HepG2 (cell line): Measurements from ENCODE around the gene DLG5. TPM values are rescaled to one million over a fixed set of nuclear protein-coding genes. Genes with fewer than 3 reads are reported as not detected.
A peak's percentile ranks its signal among the peaks of the same experiment; 100 is the strongest.

Experiments
- AKAP8 ChIP-seq: sonication (generic); formaldehyde crosslinking; IDR thresholded peaks from 2 replicates; pipeline ENCODE4 v1.5.1; 2020; ENCODE audit warnings: mild to moderate bottlenecking, missing genetic modification reagents
- CC2D1A ChIP-seq: sonication (generic); formaldehyde crosslinking; IDR thresholded peaks from 2 replicates; pipeline ENCODE4 v1.8.1; 2023; ENCODE audit warnings: mild to moderate bottlenecking, missing genetic modification reagents
- CENPT ChIP-seq: sonication (generic); formaldehyde crosslinking; IDR thresholded peaks from 2 replicates; pipeline ENCODE4 v1.8.0; 2022; ENCODE audit warnings: low read depth, mild to moderate bottlenecking, moderate library complexity, missing genetic modification reagents
- FOXO1 ChIP-seq: sonication (generic); formaldehyde crosslinking; IDR thresholded peaks from 2 replicates; pipeline ENCODE4 v1.4.0; 2020; ENCODE audit warnings: missing genetic modification reagents
- HOXA5 ChIP-seq: sonication (generic); formaldehyde crosslinking; IDR thresholded peaks from 2 replicates; pipeline ENCODE4 v1.4.0; 2020; ENCODE audit warnings: missing genetic modification reagents
- IKZF4 ChIP-seq: sonication (generic); formaldehyde crosslinking; IDR thresholded peaks from 2 replicates; pipeline ENCODE4 v1.5.1; 2020; ENCODE audit warnings: borderline replicate concordance, mild to moderate bottlenecking, low read depth, missing genetic modification reagents; ENCODE audit errors: not compliant biosample characterization
- PHF21A ChIP-seq: sonication (generic); formaldehyde crosslinking; IDR thresholded peaks from 2 replicates; pipeline ENCODE4 v1.5.0; 2020; ENCODE audit warnings: mild to moderate bottlenecking, missing genetic modification reagents
- POLR2AphosphoS5 ChIP-seq: IDR thresholded peaks from 2 replicates; pipeline ENCODE4 v1.6.1; 2012; ENCODE audit warnings: low read depth, low read length
- PPARG ChIP-seq: conservative IDR thresholded peaks from 2 replicates; pipeline ENCODE4 v1.6.1; 2016; ENCODE audit warnings: missing biosample characterization, missing genetic modification reagents
- REPIN1 ChIP-seq: sonication (generic); formaldehyde crosslinking; IDR thresholded peaks from 2 replicates; pipeline ENCODE4 v1.8.0; 2022; ENCODE audit warnings: missing genetic modification reagents, low read depth, mild to moderate bottlenecking, borderline replicate concordance
- RFX3 ChIP-seq: IDR thresholded peaks from 2 replicates; pipeline ENCODE4 v1.6.1; 2016; ENCODE audit warnings: missing biosample characterization, missing genetic modification reagents
- SMARCC2 ChIP-seq: fragments of 450-650 bp; IDR thresholded peaks from 2 replicates; pipeline ENCODE4 v1.6.1; 2017; ENCODE audit warnings: antibody characterized with exemption, mild to moderate bottlenecking
- ZFY ChIP-seq: sonication (generic); formaldehyde crosslinking; IDR thresholded peaks from 2 replicates; pipeline ENCODE4 v1.4.0; 2020; ENCODE audit warnings: missing genetic modification reagents
- ZNF205 ChIP-seq: IDR thresholded peaks from 2 replicates; pipeline ENCODE4 v1.6.1; 2018; ENCODE audit warnings: missing biosample characterization, missing genetic modification reagents
- ZNF30 ChIP-seq: sonication (generic); formaldehyde crosslinking; IDR thresholded peaks from 2 replicates; pipeline ENCODE4 v1.5.0; 2020; ENCODE audit warnings: mild to moderate bottlenecking, missing genetic modification reagents
- ZNF879 ChIP-seq: sonication (generic); formaldehyde crosslinking; IDR thresholded peaks from 2 replicates; pipeline ENCODE4 v1.8.1; 2023; ENCODE audit warnings: missing genetic modification reagents
- polyA plus RNA-seq, 8 experiments: library from polyadenylated mRNA; depleted of rRNA in 3 of 8; stranded (reverse) in 7 of 8; unstranded in 1 of 8; fragments of >200 nt; fragmentation: Illumina TruSeq in 4 of 8; extraction: Trizol in 4 of 8; gene quantifications; 2 replicates each; pipeline versions ENCODE4 v1.2.1 to v1.2.3, GENCODE V29; 2011 to 2016; ENCODE audit warnings: low read depth in 4 of 8, missing spikeins in 1 of 8, mixed read lengths in 1 of 8; ENCODE audit not compliant: insufficient read depth in 1 of 8
- total RNA-seq, 5 experiments: library from RNA; depleted of rRNA; stranded (reverse); fragments of >200 nt; fragmentation: Illumina TruSeq; extraction: Trizol; gene quantifications; 2 replicates each; pipeline ENCODE4 v1.2.3, GENCODE V29; 2016; ENCODE audit warnings: low read depth in 1 of 5
- TF ChIP-seq, protein P1 (sequence below): sonication (generic); formaldehyde crosslinking; IDR thresholded peaks from 2 replicates; pipeline ENCODE4 v1.5.0; 2020; ENCODE audit warnings: missing genetic modification reagents
- TF ChIP-seq, protein P2 (sequence below): sonication (generic); formaldehyde crosslinking; IDR thresholded peaks from 2 replicates; pipeline ENCODE4 v1.4.0; 2020; ENCODE audit warnings: mild to moderate bottlenecking, missing genetic modification reagents
- TF ChIP-seq, protein P3 (sequence below): sonication (generic); formaldehyde crosslinking; IDR thresholded peaks from 2 replicates; pipeline ENCODE4 v1.5.1; 2020; ENCODE audit warnings: mild to moderate bottlenecking, missing genetic modification reagents, borderline replicate concordance

DLG5 gene
- total and polyA plus RNA-seq, 2 of the 13 experiments (the other 11 are each of a cell fraction or from before 2014, with no cell fraction given) = 15.5 to 18.2 TPM

DNA sequence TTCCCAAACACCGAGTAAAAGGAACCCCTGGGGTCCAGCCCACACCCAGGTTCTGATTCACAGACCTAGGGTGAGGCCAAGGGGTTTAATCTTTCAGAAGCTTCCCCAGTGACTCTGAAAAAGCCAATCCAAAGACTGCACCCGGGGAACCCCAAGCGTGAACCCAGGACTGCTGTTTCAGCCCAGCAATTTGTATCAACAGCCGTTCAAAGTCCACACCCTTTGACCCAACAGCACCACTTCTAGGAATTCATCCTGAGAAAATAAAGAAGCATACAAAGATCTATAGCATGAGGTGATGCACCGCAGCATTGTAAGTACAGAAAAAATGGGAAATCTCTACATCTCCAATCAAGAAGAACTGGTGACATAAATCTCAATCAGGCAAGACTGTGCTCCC is 24.4 kb downstream of the DLG5 start (continued):
- TF ChIP-seq ZNF30 (no peak), ZNF205 (no peak), CENPT (CRISPR knock-in tag) (no peak), REPIN1 (no peak), SMARCC2 (no peak), PPARG (peak; percentile 42), CC2D1A (no peak), POLR2AphosphoS5 (no peak), FOXO1 (CRISPR knock-in tag) (peak; percentile 50; the same call in 1 of the 2 replicates), ZFY (CRISPR knock-in tag) (no peak), HOXA5 (no peak), IKZF4 (CRISPR knock-in tag) (no peak), PHF21A (CRISPR knock-in tag) (peak; percentile 27; the same call in 1 of the 2 replicates), RFX3 (CRISPR knock-in tag) (no peak), AKAP8 (CRISPR knock-in tag) (no peak), ZNF879 (no peak)
- TF ChIP-seq, protein P1, sequence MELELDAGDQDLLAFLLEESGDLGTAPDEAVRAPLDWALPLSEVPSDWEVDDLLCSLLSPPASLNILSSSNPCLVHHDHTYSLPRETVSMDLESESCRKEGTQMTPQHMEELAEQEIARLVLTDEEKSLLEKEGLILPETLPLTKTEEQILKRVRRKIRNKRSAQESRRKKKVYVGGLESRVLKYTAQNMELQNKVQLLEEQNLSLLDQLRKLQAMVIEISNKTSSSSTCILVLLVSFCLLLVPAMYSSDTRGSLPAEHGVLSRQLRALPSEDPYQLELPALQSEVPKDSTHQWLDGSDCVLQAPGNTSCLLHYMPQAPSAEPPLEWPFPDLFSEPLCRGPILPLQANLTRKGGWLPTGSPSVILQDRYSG (CRISPR knock-in tag) = no peak
- TF ChIP-seq, protein P2, sequence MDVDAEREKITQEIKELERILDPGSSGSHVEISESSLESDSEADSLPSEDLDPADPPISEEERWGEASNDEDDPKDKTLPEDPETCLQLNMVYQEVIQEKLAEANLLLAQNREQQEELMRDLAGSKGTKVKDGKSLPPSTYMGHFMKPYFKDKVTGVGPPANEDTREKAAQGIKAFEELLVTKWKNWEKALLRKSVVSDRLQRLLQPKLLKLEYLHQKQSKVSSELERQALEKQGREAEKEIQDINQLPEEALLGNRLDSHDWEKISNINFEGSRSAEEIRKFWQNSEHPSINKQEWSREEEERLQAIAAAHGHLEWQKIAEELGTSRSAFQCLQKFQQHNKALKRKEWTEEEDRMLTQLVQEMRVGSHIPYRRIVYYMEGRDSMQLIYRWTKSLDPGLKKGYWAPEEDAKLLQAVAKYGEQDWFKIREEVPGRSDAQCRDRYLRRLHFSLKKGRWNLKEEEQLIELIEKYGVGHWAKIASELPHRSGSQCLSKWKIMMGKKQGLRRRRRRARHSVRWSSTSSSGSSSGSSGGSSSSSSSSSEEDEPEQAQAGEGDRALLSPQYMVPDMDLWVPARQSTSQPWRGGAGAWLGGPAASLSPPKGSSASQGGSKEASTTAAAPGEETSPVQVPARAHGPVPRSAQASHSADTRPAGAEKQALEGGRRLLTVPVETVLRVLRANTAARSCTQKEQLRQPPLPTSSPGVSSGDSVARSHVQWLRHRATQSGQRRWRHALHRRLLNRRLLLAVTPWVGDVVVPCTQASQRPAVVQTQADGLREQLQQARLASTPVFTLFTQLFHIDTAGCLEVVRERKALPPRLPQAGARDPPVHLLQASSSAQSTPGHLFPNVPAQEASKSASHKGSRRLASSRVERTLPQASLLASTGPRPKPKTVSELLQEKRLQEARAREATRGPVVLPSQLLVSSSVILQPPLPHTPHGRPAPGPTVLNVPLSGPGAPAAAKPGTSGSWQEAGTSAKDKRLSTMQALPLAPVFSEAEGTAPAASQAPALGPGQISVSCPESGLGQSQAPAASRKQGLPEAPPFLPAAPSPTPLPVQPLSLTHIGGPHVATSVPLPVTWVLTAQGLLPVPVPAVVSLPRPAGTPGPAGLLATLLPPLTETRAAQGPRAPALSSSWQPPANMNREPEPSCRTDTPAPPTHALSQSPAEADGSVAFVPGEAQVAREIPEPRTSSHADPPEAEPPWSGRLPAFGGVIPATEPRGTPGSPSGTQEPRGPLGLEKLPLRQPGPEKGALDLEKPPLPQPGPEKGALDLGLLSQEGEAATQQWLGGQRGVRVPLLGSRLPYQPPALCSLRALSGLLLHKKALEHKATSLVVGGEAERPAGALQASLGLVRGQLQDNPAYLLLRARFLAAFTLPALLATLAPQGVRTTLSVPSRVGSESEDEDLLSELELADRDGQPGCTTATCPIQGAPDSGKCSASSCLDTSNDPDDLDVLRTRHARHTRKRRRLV (CRISPR knock-in tag) = no peak
- TF ChIP-seq, protein P3, sequence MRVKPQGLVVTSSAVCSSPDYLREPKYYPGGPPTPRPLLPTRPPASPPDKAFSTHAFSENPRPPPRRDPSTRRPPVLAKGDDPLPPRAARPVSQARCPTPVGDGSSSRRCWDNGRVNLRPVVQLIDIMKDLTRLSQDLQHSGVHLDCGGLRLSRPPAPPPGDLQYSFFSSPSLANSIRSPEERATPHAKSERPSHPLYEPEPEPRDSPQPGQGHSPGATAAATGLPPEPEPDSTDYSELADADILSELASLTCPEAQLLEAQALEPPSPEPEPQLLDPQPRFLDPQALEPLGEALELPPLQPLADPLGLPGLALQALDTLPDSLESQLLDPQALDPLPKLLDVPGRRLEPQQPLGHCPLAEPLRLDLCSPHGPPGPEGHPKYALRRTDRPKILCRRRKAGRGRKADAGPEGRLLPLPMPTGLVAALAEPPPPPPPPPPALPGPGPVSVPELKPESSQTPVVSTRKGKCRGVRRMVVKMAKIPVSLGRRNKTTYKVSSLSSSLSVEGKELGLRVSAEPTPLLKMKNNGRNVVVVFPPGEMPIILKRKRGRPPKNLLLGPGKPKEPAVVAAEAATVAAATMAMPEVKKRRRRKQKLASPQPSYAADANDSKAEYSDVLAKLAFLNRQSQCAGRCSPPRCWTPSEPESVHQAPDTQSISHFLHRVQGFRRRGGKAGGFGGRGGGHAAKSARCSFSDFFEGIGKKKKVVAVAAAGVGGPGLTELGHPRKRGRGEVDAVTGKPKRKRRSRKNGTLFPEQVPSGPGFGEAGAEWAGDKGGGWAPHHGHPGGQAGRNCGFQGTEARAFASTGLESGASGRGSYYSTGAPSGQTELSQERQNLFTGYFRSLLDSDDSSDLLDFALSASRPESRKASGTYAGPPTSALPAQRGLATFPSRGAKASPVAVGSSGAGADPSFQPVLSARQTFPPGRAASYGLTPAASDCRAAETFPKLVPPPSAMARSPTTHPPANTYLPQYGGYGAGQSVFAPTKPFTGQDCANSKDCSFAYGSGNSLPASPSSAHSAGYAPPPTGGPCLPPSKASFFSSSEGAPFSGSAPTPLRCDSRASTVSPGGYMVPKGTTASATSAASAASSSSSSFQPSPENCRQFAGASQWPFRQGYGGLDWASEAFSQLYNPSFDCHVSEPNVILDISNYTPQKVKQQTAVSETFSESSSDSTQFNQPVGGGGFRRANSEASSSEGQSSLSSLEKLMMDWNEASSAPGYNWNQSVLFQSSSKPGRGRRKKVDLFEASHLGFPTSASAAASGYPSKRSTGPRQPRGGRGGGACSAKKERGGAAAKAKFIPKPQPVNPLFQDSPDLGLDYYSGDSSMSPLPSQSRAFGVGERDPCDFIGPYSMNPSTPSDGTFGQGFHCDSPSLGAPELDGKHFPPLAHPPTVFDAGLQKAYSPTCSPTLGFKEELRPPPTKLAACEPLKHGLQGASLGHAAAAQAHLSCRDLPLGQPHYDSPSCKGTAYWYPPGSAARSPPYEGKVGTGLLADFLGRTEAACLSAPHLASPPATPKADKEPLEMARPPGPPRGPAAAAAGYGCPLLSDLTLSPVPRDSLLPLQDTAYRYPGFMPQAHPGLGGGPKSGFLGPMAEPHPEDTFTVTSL = peak; percentile 58; the same call in 1 of the 2 replicates
